HCT116 (cell line): ENCODE data around the gene WEE1. TPM values are rescaled to one million over a fixed set of nuclear protein-coding genes. Genes with fewer than 3 reads are reported as not detected.

Experiments
- ATAC-seq: fragments of 200-7000 bp; cut with Tn5 transposase; 2 replicates; pipeline ENCODE4 v1.9.1; 2020; ENCODE audit warnings: mild to moderate bottlenecking, moderate library complexity
- BruUV-seq: library from RNA; stranded (reverse); fragments of 400-500 nt; replicated peaks from 2 replicates; lab custom pipeline; 2021; lab: Mats Ljungman, UMichigan
- CTCF ChIA-PET: fragments of 300-600 bp; sonication (Branson Sonifier 250); formaldehyde crosslinking; loops from one replicate; lab custom pipeline; 2021; ENCODE audit warnings: antibody characterized with exemption; lab: Charles Lee
- POLR2A ChIA-PET: fragments of 300-600, 350-600 bp; sonication (Branson Sonifier 250); formaldehyde crosslinking; loops from one replicate; lab custom pipeline; 2021; ENCODE audit warnings: antibody characterized with exemption; lab: Charles Lee
- RAD21 ChIA-PET, 2 experiments: fragments of 300-600 bp; sonication (Branson Sonifier 250); formaldehyde crosslinking; loops; one replicate each; lab custom pipeline; 2023; ENCODE audit warnings: low total read pairs in 2 of 2; ENCODE audit not compliant: uncharacterized antibody in 2 of 2, unreplicated experiment in 2 of 2, low non-redundant PET in 1 of 2; lab: Charles Lee
- DNase-seq: peaks from one replicate; pipeline ENCODE4 v3.0.0-alpha.2; 2010; ENCODE audit warnings: low read depth, low spot score
- H2AFZ ChIP-seq: fragments of 200-600 bp; shearing (Covaris generic), sonication (generic); 2 replicates; pipeline ENCODE4 v1.6.1; 2017; ENCODE audit warnings: low read depth, mixed run types, mixed read lengths, antibody characterized with exemption, low read length; ENCODE audit not compliant: poor library complexity, severe bottlenecking
- H3K27ac ChIP-seq: 2 replicates; pipeline ENCODE4 v1.5.1; 2012; ENCODE audit warnings: low read depth, low read length
- H3K27me3 ChIP-seq: fragments of 200-600 bp; sonication (generic); 2 replicates; pipeline ENCODE4 v1.6.1; 2016; ENCODE audit warnings: mixed run types, low read length, mixed read lengths; ENCODE audit not compliant: insufficient read depth
- H3K36me3 ChIP-seq, 2 experiments: fragments of 200-500 bp in 1 of 2; fragments of 200-600 bp in 1 of 2; sonication (Bioruptor generic) in 1 of 2; sonication (generic) in 1 of 2; 2 replicates each; pipeline versions ENCODE4 v1.5.1 to v1.6.1; 2014 to 2016; ENCODE audit warnings: low read length in 2 of 2, inconsistent platforms in 1 of 2, mixed read lengths in 1 of 2, mixed run types in 1 of 2; ENCODE audit not compliant: insufficient read depth in 2 of 2, control insufficient read depth in 1 of 2
- H3K4me1 ChIP-seq, 2 experiments: fragments of 200-600 bp in 1 of 2; sonication (generic) in 1 of 2; 2 replicates each; pipeline versions ENCODE4 v1.5.1 to v1.6.1; 2012 to 2017; ENCODE audit warnings: low read length in 2 of 2, inconsistent platforms in 1 of 2, mild to moderate bottlenecking in 1 of 2, mixed read lengths in 1 of 2, mixed run types in 1 of 2, moderate library complexity in 1 of 2; ENCODE audit not compliant: insufficient read depth in 2 of 2, control insufficient read depth in 1 of 2
- H3K4me2 ChIP-seq: fragments of 200-600 bp; sonication (generic); 2 replicates; pipeline ENCODE4 v1.6.1; 2017; ENCODE audit warnings: mixed run types, low read length, mixed read lengths
- H3K4me3 ChIP-seq, 2 experiments: fragments of 200-600 bp in 1 of 2; sonication (generic) in 1 of 2; replicated peaks in 1 of 2; 2 replicates each; pipeline ENCODE4 v1.5.1; 2011 to 2016; ENCODE audit warnings: low read length in 2 of 2, control low read depth in 1 of 2, low read depth in 1 of 2, mild to moderate bottlenecking in 1 of 2, mixed read lengths in 1 of 2, mixed run types in 1 of 2
- H3K79me2 ChIP-seq: fragments of 200-600 bp; sonication (generic); 2 replicates; pipeline ENCODE4 v1.6.1; 2017; ENCODE audit warnings: mild to moderate bottlenecking, mixed run types, low read length, moderate library complexity, mixed read lengths; ENCODE audit not compliant: insufficient read depth
- H3K9ac ChIP-seq: fragments of 200-600 bp; sonication (generic); 2 replicates; pipeline ENCODE4 v1.6.1; 2016; ENCODE audit warnings: low read length, mixed read lengths
- H3K9me2 ChIP-seq: fragments of 200-600 bp; sonication (generic), shearing (Covaris generic); 2 replicates; pipeline ENCODE4 v1.6.1; 2017; ENCODE audit warnings: mixed run types, mild to moderate bottlenecking, moderate library complexity; ENCODE audit not compliant: insufficient read depth
- H3K9me3 ChIP-seq, 2 experiments: fragments of 200-500 bp in 1 of 2; fragments of 200-600 bp in 1 of 2; sonication (Bioruptor generic) in 1 of 2; sonication (generic) in 1 of 2; 2 replicates each; pipeline ENCODE4 v1.6.1; 2014 to 2017; ENCODE audit warnings: low read length in 2 of 2, mixed read lengths in 2 of 2, inconsistent platforms in 1 of 2, low read depth in 1 of 2, mild to moderate bottlenecking in 1 of 2, mixed run types in 1 of 2, moderate library complexity in 1 of 2; ENCODE audit not compliant: control insufficient read depth in 1 of 2, insufficient read depth in 1 of 2
- H4K20me1 ChIP-seq: fragments of 200-600 bp; sonication (generic), shearing (Covaris generic); 2 replicates; pipeline ENCODE4 v1.6.1; 2017; ENCODE audit warnings: mixed run types, mild to moderate bottlenecking, moderate library complexity; ENCODE audit not compliant: insufficient read depth
- CBX3 ChIP-seq: IDR thresholded peaks from 2 replicates; pipeline ENCODE4 v1.6.1; 2012; ENCODE audit warnings: low read depth
- EZH2 ChIP-seq: fragments of 200-600 bp; sonication (generic); IDR thresholded peaks from 2 replicates; pipeline ENCODE4 v1.6.1; 2017; ENCODE audit warnings: antibody characterized with exemption, mixed run types
- EZH2phosphoT487 ChIP-seq: fragments of 200-600 bp; IDR thresholded peaks from 2 replicates; pipeline ENCODE4 v1.6.1; 2018; ENCODE audit warnings: antibody characterized with exemption, borderline replicate concordance
- POLR2A ChIP-seq: IDR thresholded peaks from 2 replicates; pipeline ENCODE4 v1.7.0; 2011; ENCODE audit warnings: borderline replicate concordance; ENCODE audit not compliant: insufficient read depth, insufficient read length; ENCODE audit errors: extremely low read depth
- POLR2AphosphoS5 ChIP-seq: IDR thresholded peaks from 2 replicates; pipeline ENCODE4 v1.6.1; 2011; ENCODE audit warnings: mild to moderate bottlenecking, low read depth, low read length, moderate library complexity
- ZFX ChIP-seq: fragments of 450-650 bp; IDR thresholded peaks from 2 replicates; pipeline ENCODE4 v1.6.1; 2017
- intact Hi-C: fragments of 100-400 bp; cut with micrococcal nuclease; formaldehyde crosslinking; loops from 2 replicates; pipeline ENCODE4 v1.10.0; 2022
- total RNA-seq: library from RNA; stranded (reverse); gene quantifications from one replicate; pipeline ENCODE4 v1.2.1, GENCODE V29; 2021; ENCODE audit not compliant: unreplicated experiment

Gene WEE1
- total RNA-seq, 1 experiment from 2014 or later: 50.8 TPM

GRCh38 chr11:9617940-9618339 is 44.5 kb downstream of the WEE1 start:
- no TSS peak for BruUV-seq
- POLR2A ChIA-PET: no interaction called here
- no peak for DNase-seq

DNA sequence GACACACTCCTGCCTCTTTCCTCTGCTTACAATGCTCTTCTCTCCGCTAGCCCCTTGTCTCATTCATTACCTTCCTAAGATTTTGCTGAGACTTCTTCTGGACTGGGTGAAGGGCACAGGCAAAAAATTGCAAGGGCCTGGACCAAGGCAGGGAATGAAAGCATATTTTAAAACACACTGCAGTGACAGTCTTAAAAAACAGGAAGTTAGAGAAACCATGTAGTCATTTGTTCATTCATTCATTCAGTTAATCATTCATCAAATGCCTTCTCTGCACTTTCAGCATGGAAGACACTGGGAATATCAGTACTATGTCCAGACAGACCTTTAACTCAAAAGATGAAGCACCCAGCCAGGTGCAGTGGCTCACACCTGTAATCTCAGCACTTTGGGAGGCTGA is 45.5 kb downstream of the WEE1 start:
- H4K20me1 ChIP-seq: no peaks in the 10 kb centered on the region
- no peak overlapping the region for H3K4me3 ChIP-seq
- no TSS peak for BruUV-seq
- H3K9me3 ChIP-seq: no peaks in the 10 kb centered on the region
- H3K4me2 ChIP-seq: no peak overlapping the region
- intact Hi-C loops: loop anchor here (10.0 kb wide), 1 partner anchor 356 kb away; no protein-coding TSS in a partner anchor
- H3K27me3 ChIP-seq: no peaks in the 10 kb centered on the region
- H3K9ac ChIP-seq: no peak overlapping the region
- H3K4me1 ChIP-seq: peaks cover 10 to 25% of the 10 kb centered on the region in 2 experiments
- no peaks in the 10 kb centered on the region for H3K9me2 ChIP-seq
- H3K27ac ChIP-seq: no peak overlapping the region
- DNase-seq: no peak
- H2AFZ ChIP-seq: no peak overlapping the region
- ChIA-PET POLR2A (no interaction called here), RAD21 (no interaction called here), CTCF (no interaction called here)
- ATAC-seq: no peak
- TF ChIP-seq EZH2phosphoT487 (no peak), POLR2A (no peak)
- no peaks in the 10 kb centered on the region for H3K79me2 ChIP-seq
- H3K36me3 ChIP-seq: no peaks in the 10 kb centered on the region

More at GRCh38 chr11:9617940-9618339, 44.5 kb downstream of the WEE1 start:
- Histone ChIP-seq H3K36me3 (no peaks in the 10 kb centered on the region), H3K4me2 (no peak overlapping the region), H2AFZ (no peak overlapping the region), H3K27me3 (no peaks in the 10 kb centered on the region), H3K9ac (no peak overlapping the region), H3K9me2 (no peaks in the 10 kb centered on the region), H3K79me2 (no peaks in the 10 kb centered on the region), H3K27ac (no peak overlapping the region), H3K4me1 (peaks cover 15 to 35% of the 10 kb centered on the region in 2 experiments), H3K4me3 (no peak overlapping the region), H4K20me1 (no peaks in the 10 kb centered on the region), H3K9me3 (no peaks in the 10 kb centered on the region)
- ChIA-PET RAD21 (no interaction called here), CTCF (interaction anchor here (0.7 kb wide), 1 partner anchor 1106 kb away, joined by 3 read pairs; no protein-coding TSS in a partner anchor)
- TF ChIP-seq CBX3 (no peak), EZH2 (no peak), ZFX (no peak), POLR2AphosphoS5 (no peak)
- intact Hi-C loops: loop anchor here (10.0 kb wide), 1 partner anchor 357 kb away; no protein-coding TSS in a partner anchor
- ATAC-seq: no peak
